GM12865 (cell line): Measurements from ENCODE around the gene ARF1.
A peak's percentile ranks its signal among the peaks of the same experiment; 100 is the strongest.

Source experiments
- DNase-seq: peaks from one replicate; pipeline ENCODE4 v3.0.0; 2010; ENCODE audit warnings: low read depth
- H3K4me3 ChIP-seq: 2 replicates; pipeline ENCODE4 v1.5.1; 2011; ENCODE audit warnings: mild to moderate bottlenecking, low read depth, low read length, control low read depth
- TF ChIP-seq, protein P1 (sequence below): IDR thresholded peaks from 2 replicates; pipeline ENCODE4 v1.5.1; 2011; ENCODE audit warnings: low read length, control low read depth, low read depth, inconsistent platforms; ENCODE audit not compliant: insufficient read depth; ENCODE audit errors: missing control alignments

The ARF1 gene

DNA sequence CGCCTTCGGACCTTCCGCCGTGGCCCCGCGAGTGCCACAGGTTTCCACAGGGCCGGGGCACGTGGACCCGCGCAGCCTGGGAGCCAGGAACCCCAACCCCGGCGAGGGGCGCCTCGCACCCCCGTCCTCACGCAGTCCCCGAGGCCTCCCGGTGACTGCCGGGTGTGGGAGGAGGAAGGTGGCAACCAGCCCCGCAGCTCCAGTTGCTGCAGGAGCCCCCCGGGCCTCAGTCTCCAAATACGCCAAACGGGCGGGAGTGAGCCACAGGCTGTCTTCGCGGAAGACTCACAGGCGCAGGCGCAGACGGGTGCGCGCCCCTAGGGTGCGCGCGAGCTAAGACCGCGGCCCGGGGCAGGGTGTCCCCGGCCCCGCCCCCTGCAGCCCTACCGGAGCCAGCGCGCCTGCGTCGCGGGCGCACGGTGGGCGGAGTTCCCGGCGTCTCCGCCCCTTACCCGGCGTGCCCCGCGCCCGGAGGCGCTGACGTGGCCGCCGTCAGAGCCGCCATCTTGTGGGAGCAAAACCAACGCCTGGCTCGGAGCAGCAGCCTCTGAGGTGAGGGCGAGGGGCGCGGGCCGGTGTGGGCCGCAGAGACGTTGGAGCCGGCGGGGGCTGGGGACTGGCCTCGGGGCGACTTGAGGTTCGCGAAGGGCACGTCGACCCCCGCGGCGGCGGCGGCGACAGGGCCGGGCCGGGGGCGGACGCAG is at the start of gene ARF1:
Gene ARF1, plus strand, starts transcription at position 495 of the 704 bp plus-strand sequence. CDS start 14,407 bp downstream, outside the sequence.
- TF ChIP-seq, protein P1, sequence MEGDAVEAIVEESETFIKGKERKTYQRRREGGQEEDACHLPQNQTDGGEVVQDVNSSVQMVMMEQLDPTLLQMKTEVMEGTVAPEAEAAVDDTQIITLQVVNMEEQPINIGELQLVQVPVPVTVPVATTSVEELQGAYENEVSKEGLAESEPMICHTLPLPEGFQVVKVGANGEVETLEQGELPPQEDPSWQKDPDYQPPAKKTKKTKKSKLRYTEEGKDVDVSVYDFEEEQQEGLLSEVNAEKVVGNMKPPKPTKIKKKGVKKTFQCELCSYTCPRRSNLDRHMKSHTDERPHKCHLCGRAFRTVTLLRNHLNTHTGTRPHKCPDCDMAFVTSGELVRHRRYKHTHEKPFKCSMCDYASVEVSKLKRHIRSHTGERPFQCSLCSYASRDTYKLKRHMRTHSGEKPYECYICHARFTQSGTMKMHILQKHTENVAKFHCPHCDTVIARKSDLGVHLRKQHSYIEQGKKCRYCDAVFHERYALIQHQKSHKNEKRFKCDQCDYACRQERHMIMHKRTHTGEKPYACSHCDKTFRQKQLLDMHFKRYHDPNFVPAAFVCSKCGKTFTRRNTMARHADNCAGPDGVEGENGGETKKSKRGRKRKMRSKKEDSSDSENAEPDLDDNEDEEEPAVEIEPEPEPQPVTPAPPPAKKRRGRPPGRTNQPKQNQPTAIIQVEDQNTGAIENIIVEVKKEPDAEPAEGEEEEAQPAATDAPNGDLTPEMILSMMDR: no peak
- peak; percentile 96 for DNase-seq
- peak within 1 kb of the TSS; percentile 91 for H3K4me3 ChIP-seq

DNA sequence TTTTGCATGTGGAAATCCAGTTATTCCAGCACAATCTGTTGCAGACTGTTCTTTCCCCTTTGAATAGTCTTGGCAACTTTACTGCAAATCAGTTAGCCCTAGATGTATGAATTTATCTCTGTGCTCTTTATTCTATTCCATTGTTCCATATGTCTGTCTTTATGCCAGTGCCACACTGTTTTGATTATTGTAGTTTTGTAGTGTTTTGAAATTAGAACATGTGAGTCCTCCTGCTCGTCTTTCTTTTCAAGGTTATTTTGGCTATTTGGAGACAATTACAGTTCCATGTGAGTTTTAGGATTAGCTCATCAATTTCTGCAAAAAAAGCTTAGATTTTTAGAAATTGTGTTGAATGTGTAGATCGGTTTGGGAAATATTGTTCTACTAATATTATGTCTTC is 49.1 kb upstream of the ARF1 start:
- TF ChIP-seq, protein P1: no peak
- DNase-seq: no peak
- no peak overlapping the region for H3K4me3 ChIP-seq

DNA sequence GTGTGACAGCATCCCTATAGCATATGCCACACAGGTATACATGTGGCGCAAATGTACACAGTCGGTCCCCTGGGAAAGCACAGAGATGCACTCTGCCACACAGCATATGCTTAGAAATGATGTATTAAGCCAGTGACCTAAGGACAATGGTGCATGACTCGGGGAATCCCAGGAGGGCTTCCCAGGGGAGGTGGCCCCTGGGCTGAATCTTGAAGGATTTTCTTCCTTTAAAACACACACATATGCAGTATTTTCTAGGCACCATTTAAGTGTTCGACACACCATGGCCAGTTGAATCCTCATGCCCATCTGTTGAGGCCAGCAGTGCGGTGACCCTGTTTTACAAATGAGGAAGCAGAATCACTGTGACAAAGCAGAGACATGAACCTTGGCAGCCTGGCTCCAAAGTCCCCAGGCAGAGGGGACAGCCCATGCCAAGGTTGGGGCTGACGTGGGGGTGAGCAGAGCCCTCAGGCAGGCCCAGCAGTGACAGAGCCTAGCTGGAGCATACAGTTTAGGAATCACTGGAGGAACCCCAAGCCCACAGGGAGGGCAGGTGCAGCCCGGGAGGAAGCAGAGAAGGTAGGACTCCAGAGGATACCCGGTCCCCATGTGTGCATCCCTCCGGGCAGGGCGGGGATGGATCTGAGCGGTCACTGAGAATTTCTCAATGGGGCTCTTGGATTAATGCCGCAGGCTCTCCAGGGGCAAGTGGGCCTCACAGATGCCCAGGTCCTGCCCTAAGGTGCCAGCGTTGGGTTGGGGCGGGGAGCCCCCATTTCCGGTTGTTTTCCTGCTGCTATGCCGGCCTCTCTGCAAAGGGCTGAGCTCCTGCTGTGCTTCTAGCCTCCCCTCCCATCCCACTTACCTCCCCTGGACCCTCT is 47.3 kb upstream of the ARF1 start:
- TF ChIP-seq, protein P1: no peak
- DNase-seq: no peak
- no peak overlapping the region for H3K4me3 ChIP-seq

DNA sequence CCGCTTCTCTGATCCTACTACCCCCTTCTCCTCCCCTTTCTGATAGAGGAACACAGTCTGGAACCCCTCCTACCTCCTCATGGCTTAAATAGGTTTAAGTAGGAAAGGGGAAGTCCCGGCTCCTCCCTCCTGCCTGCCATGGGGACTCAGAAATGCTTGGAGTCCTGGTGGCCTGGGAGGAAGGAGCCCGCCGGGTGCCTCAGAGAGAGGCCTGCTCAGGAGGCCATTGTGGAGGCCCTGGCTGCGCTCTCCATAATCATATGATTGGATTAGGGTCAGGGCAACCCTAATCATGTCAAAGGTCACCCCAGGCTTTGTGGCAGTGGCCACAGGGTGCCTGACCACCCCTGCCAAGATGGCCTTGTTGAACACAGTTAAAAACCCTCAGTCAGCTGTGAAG is 46.7 kb upstream of the ARF1 start:
- TF ChIP-seq, protein P1: no peak
- DNase-seq: no peak

DNA sequence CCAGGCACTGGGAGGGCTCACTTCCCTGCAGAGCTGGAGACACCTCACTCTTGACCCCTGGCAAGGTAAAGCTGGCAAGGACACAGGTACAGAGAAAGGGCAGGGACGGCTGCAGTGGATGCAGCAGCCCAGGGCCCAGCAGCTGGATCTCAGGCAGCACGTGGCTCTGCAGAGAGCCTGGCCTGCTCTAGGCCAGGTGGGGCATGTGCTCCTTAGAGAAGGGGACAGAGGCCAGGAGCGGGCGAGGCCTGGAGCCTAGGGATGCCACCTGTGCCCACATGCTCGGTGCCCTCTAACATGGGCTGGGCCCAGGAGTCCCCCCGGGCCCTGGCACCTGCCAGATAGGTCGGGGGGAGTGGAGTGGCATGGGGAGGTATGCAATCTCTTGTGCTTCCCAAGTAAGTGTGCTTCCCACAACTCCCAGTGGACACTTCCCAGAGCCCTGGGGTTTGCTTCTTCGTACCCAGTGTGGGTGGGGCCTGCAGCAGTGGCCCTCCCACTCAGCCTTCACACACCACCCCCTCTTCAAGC is 45.7 kb upstream of the ARF1 start:
- TF ChIP-seq, protein P1: no peak
- no peak for DNase-seq
- no peak overlapping the region for H3K4me3 ChIP-seq

More for the DNA sequence above, 46.7 kb upstream of the ARF1 start:
- H3K4me3 ChIP-seq: no peak overlapping the region

DNA sequence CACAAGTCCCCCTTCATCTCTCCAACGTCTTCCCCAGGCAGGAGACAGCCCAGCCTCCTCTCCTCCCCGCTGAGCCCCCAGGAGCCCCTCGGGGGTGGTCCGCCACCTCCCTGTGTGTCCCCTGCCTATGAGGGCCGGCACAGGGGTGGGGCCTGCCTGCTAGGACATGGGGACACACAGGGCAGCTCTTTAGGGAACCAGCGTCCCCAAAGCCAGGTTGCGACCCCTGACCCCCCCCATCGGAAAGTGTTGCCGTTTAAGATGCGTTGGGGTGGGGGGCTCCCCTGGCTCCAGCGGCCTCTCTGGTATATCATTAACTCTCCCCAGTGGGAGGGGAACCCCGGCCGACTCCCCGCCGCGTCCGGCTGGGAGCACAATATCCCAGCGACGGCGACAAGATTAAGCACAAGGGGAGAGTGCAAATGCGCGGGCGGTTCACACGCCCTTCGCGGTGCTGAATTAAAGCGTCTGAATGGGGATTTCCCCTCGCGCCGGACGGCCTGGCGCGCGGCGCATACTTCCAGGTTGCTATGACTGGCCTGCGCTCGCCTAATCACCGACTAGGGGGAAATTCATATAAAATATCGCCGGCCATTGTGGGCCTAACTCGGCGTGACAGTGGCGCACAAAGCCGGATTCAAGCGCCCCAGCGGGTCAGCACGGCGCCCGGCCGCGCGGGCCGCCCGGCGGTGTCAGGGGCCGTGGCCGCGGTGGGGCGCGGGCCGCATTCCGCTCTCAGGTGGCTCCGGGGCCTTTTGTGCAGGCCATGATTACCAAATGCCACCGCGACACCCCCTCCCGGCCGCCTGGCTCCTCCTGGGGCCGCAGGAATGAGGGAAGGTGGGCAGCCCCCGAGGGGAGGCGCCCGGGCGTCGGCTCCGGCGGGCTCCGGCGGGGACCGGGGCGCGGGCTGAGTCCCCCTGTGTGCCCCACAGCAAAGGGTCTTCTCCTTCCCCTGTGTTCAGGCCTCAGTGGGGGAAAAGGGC is 44.8 kb upstream of the ARF1 start:
- no peak overlapping the region for H3K4me3 ChIP-seq
- DNase-seq: peak; percentile 36
- TF ChIP-seq, protein P1: no peak
